Hepatocyte (in vitro differentiated cells): Measurements from ENCODE around the gene ATXN7L1. TPM values are rescaled to one million over a fixed set of nuclear protein-coding genes. Genes with fewer than 3 reads are reported as not detected.

Experiments
- DNase-seq: peaks from one replicate; pipeline ENCODE4 v3.0.0-alpha.2; 2016; ENCODE audit warnings: low spot score
- H2AFZ ChIP-seq: fragments of 200-600 bp; sonication (generic); 2 replicates; pipeline ENCODE4 v1.6.0; 2016; ENCODE audit warnings: antibody characterized with exemption, mild to moderate bottlenecking
- H3K27ac ChIP-seq: fragments of 200-600 bp; sonication (generic); 2 replicates; pipeline ENCODE4 v1.5.1; 2016; ENCODE audit warnings: mild to moderate bottlenecking
- H3K27me3 ChIP-seq: fragments of 200-600 bp; sonication (generic); 2 replicates; pipeline ENCODE4 v1.6.1; 2016
- H3K36me3 ChIP-seq: fragments of 200-600 bp; sonication (generic); replicated peaks from 2 replicates; pipeline ENCODE4 v1.5.1; 2016; ENCODE audit warnings: low read depth; ENCODE audit not compliant: insufficient read depth
- H3K4me1 ChIP-seq: fragments of 200-600 bp; sonication (generic); 2 replicates; pipeline ENCODE4 v1.5.1; 2016; ENCODE audit warnings: mild to moderate bottlenecking, moderate library complexity; ENCODE audit not compliant: insufficient read depth
- H3K4me2 ChIP-seq: fragments of 200-600 bp; sonication (generic); 2 replicates; pipeline ENCODE4 v1.6.0; 2016
- H3K4me3 ChIP-seq: fragments of 200-600 bp; sonication (generic); 2 replicates; pipeline ENCODE4 v1.5.1; 2016; ENCODE audit warnings: mild to moderate bottlenecking
- H3K79me2 ChIP-seq: fragments of 200-600 bp; sonication (generic); 2 replicates; pipeline ENCODE4 v1.6.0; 2017; ENCODE audit warnings: mild to moderate bottlenecking
- H3K9me2 ChIP-seq: fragments of 200-600 bp; sonication (generic); replicated peaks from 2 replicates; pipeline ENCODE4 v1.6.0; 2017; ENCODE audit warnings: mild to moderate bottlenecking; ENCODE audit not compliant: insufficient read depth
- H3K9me3 ChIP-seq: fragments of 200-600 bp; sonication (generic); 2 replicates; pipeline ENCODE4 v1.5.1; 2016; ENCODE audit warnings: low read depth, mild to moderate bottlenecking
- H4K20me1 ChIP-seq: fragments of 200-600 bp; sonication (generic); 2 replicates; pipeline ENCODE4 v1.6.0; 2016; ENCODE audit warnings: mild to moderate bottlenecking; ENCODE audit not compliant: insufficient read depth, poor library complexity, severe bottlenecking
- CTCF ChIP-seq: fragments of 200-600 bp; sonication (generic); IDR thresholded peaks from 2 replicates; pipeline ENCODE4 v1.5.1; 2016; ENCODE audit warnings: antibody characterized with exemption, mild to moderate bottlenecking; ENCODE audit not compliant: poor library complexity
- EZH2 ChIP-seq: fragments of 200-600 bp; sonication (generic); IDR thresholded peaks from 2 replicates; pipeline ENCODE4 v1.6.1; 2016; ENCODE audit warnings: antibody characterized with exemption, mild to moderate bottlenecking, borderline replicate concordance
- EZH2phosphoT487 ChIP-seq: fragments of 200-600 bp; sonication (generic); IDR thresholded peaks from one replicate; pipeline ENCODE4 v1.6.1; 2018; ENCODE audit warnings: antibody characterized with exemption, mild to moderate bottlenecking, low read depth, moderate library complexity; ENCODE audit not compliant: unreplicated experiment, severe bottlenecking
- WGBS: methylation state at CpG from one replicate; pipeline ENCODE4 v1.1.6; 2016; ENCODE audit warnings: low lambda C conversion rate; ENCODE audit errors: missing lambda C conversion rate; 5-methylcytosine and 5-hydroxymethylcytosine counted together
- polyA plus RNA-seq: library from polyadenylated mRNA; unstranded; fragments of >200 nt; fragmentation: Nextera tagmentation; extraction: Ambion mirVana; gene quantifications from 2 replicates; pipeline ENCODE4 v1.2.1, GENCODE V29; 2016
- total RNA-seq: library from RNA; depleted of rRNA; stranded (reverse); fragments of >200 nt; gene quantifications from 2 replicates; pipeline ENCODE4 v1.2.3, GENCODE V29; 2014

ATXN7L1 gene
- total and polyA plus RNA-seq, 2 experiments from 2014 or later = 8.9 to 9.3 TPM

GRCh38 chr7:105611856-105612775 is 264.3 kb downstream of the ATXN7L1 start:
- no peaks in the 10 kb centered on the region for H3K36me3 ChIP-seq
- H2AFZ ChIP-seq = no peak overlapping the region
- no peaks in the 10 kb centered on the region for H3K79me2 ChIP-seq
- H4K20me1 ChIP-seq = no peaks in the 10 kb centered on the region
- WGBS = 89% methylated on average over 16 of the region's 16 CpGs
- H3K27ac ChIP-seq = no peak overlapping the region
- no peaks in the 10 kb centered on the region for H3K9me2 ChIP-seq
- no peak for DNase-seq
- H3K4me2 ChIP-seq = no peak overlapping the region
- H3K27me3 ChIP-seq = no peaks in the 10 kb centered on the region
- no peaks in the 10 kb centered on the region for H3K4me1 ChIP-seq
- TF ChIP-seq EZH2phosphoT487 = no peak
- no peak for TF ChIP-seq CTCF
- TF ChIP-seq EZH2 = no peak
- H3K9me3 ChIP-seq = no peaks in the 10 kb centered on the region
- no peak overlapping the region for H3K4me3 ChIP-seq

GRCh38 chr7:105610165-105610930 is 266.1 kb downstream of the ATXN7L1 start:
- H3K9me3 ChIP-seq = no peaks in the 10 kb centered on the region
- H3K27me3 ChIP-seq = no peaks in the 10 kb centered on the region
- no peaks in the 10 kb centered on the region for H3K9me2 ChIP-seq
- no peaks in the 10 kb centered on the region for H3K79me2 ChIP-seq
- no peak overlapping the region for H2AFZ ChIP-seq
- WGBS = 92% methylated on average over 7 of the region's 8 CpGs
- DNase-seq = no peak
- H3K4me1 ChIP-seq = no peaks in the 10 kb centered on the region
- no peaks in the 10 kb centered on the region for H4K20me1 ChIP-seq
- no peak overlapping the region for H3K27ac ChIP-seq
- no peak overlapping the region for H3K4me3 ChIP-seq
- TF ChIP-seq EZH2 = no peak
- no peak for TF ChIP-seq CTCF
- no peak for TF ChIP-seq EZH2phosphoT487
- H3K4me2 ChIP-seq = no peak overlapping the region
- no peaks in the 10 kb centered on the region for H3K36me3 ChIP-seq

- H3K4me3 ChIP-seq = no peak overlapping the region
- no peaks in the 10 kb centered on the region for H3K9me3 ChIP-seq
- H3K79me2 ChIP-seq = no peaks in the 10 kb centered on the region
- no peak overlapping the region for H2AFZ ChIP-seq
- H4K20me1 ChIP-seq = no peaks in the 10 kb centered on the region
- no peak for DNase-seq
- no peaks in the 10 kb centered on the region for H3K4me1 ChIP-seq
- WGBS = 79% methylated on average over 19 of the region's 19 CpGs
- no peaks in the 10 kb centered on the region for H3K27me3 ChIP-seq
- H3K9me2 ChIP-seq = no peaks in the 10 kb centered on the region
- no peaks in the 10 kb centered on the region for H3K36me3 ChIP-seq
- H3K4me2 ChIP-seq = no peak overlapping the region
- no peak overlapping the region for H3K27ac ChIP-seq
- no peak for TF ChIP-seq EZH2phosphoT487
- TF ChIP-seq EZH2 = no peak
- TF ChIP-seq CTCF = no peak
These were observed 273.8 kb downstream of the ATXN7L1 start for GRCh38 chr7:105602325-105603305.
